ENCODE results near the gene PGBD5.
A peak's percentile ranks its signal among the peaks of the same experiment; 100 is the strongest.

PGBD5 gene

DNA sequence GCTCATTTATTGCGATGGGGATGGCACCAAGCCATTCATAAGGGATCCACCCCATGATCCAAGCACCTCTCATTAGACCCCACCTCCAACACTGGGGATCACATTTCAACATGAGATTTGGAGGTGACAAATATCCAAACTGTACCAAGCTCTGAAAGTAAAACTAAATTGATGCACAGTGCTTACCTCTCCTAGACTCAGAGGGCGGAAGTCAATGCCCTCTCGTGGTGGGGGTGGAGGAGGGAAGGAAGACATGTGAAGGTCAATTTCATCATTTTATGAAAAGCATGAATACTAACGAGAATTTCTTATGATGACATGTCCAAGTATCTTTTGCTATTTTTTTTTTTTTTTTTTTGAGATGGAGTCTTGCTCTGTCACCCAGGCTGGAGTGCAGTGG, 120.0 kb downstream of the PGBD5 start:
- 0 out of 2 replicates have a peak, but pooled peaks cover 2% of the 10 kb centered on the region for H3K27me3 ChIP-seq (ENCODE audit: low read depth, low read length)
- H3K4me3 ChIP-seq (ENCODE audit: low read length): no peak overlapping the region
- no peaks in the 10 kb centered on the region for H3K9me3 ChIP-seq (ENCODE audit: insufficient read depth, low read length)
- no peaks in the 10 kb centered on the region for H3K36me3 ChIP-seq (replicated peaks; ENCODE audit: low read depth, low read length)
- peaks cover 21% of the 10 kb centered on the region for H3K4me1 ChIP-seq (ENCODE audit: low read length)
- TF ChIP-seq, protein P1, sequence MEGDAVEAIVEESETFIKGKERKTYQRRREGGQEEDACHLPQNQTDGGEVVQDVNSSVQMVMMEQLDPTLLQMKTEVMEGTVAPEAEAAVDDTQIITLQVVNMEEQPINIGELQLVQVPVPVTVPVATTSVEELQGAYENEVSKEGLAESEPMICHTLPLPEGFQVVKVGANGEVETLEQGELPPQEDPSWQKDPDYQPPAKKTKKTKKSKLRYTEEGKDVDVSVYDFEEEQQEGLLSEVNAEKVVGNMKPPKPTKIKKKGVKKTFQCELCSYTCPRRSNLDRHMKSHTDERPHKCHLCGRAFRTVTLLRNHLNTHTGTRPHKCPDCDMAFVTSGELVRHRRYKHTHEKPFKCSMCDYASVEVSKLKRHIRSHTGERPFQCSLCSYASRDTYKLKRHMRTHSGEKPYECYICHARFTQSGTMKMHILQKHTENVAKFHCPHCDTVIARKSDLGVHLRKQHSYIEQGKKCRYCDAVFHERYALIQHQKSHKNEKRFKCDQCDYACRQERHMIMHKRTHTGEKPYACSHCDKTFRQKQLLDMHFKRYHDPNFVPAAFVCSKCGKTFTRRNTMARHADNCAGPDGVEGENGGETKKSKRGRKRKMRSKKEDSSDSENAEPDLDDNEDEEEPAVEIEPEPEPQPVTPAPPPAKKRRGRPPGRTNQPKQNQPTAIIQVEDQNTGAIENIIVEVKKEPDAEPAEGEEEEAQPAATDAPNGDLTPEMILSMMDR (IDR thresholded peaks at IDR 0.05; ENCODE audit: low read depth, low read length): peak; percentile 48
- TF ChIP-seq EZH2phosphoT487 (IDR thresholded peaks at IDR 0.05; ENCODE audit: low read depth): no peak
- peak overlapping the region; percentile 23 for H3K4me2 ChIP-seq (ENCODE audit: low read length)
- H3K27ac ChIP-seq (ENCODE audit: low read length): no peak overlapping the region
- no peak overlapping the region for H2AFZ ChIP-seq (ENCODE audit: low read depth, low read length)
- no peak overlapping the region for H3K9ac ChIP-seq (ENCODE audit: low read length)
- H3K79me2 ChIP-seq (ENCODE audit: low read length): no peaks in the 10 kb centered on the region
- no peaks in the 10 kb centered on the region for H4K20me1 ChIP-seq (ENCODE audit: insufficient read depth, low read length)

DNA sequence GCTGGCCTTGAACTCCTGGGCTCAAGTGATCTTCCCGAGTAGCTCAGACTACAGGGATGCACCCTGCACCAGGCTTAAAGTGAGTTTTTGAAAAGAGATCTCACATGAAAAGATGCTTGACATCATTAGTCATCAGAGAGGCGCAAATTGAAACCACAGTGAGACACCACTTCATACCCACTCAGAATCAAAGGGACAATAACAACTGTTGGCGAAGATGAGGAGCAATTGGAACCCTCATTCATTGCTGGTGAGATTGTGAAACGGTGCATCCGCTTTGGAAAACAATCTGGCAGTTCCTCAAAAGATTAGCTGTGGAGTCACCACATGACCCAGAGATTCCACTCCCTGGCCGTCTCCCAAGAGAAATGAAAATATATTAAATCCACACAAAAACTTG, 122.3 kb downstream of the PGBD5 start:
- Histone ChIP-seq H3K79me2 (ENCODE audit: low read length) (no peaks in the 10 kb centered on the region), H3K9me3 (ENCODE audit: insufficient read depth, low read length) (no peaks in the 10 kb centered on the region), H3K4me1 (ENCODE audit: low read length) (peaks cover 39% of the 10 kb centered on the region), H3K4me3 (ENCODE audit: low read length) (no peak overlapping the region), H2AFZ (ENCODE audit: low read depth, low read length) (no peak overlapping the region), H3K27me3 (ENCODE audit: low read depth, low read length) (no peaks in the 10 kb centered on the region), H3K36me3 (replicated peaks; ENCODE audit: low read depth, low read length) (no peaks in the 10 kb centered on the region), H3K4me2 (ENCODE audit: low read length) (no peak overlapping the region), H4K20me1 (ENCODE audit: insufficient read depth, low read length) (no peaks in the 10 kb centered on the region), H3K9ac (ENCODE audit: low read length) (no peak overlapping the region), H3K27ac (ENCODE audit: low read length) (no peak overlapping the region)
- TF ChIP-seq EZH2phosphoT487 (IDR thresholded peaks at IDR 0.05; ENCODE audit: low read depth): no peak
- TF ChIP-seq, protein P1 (IDR thresholded peaks at IDR 0.05; ENCODE audit: low read depth, low read length): no peak

DNA sequence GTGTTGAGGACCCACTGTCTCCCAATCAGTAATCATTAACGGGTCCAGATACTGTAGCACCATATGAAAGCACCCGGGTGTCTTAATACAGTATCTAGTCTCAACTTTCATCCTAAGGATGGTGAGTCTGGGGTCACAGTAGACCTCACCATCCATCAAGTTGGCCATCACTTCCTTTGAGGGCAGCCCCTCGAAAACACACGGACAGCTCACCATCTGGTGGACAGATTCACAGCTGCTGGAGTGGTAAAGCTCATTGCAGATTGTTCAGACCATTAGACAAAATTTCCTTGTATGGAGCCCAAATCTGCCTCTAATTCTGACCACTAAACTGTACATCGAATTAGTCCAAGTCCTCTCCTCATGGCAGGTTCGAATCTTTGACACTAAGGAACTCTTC, 123.1 kb downstream of the PGBD5 start:
- TF ChIP-seq EZH2phosphoT487 (IDR thresholded peaks at IDR 0.05; ENCODE audit: low read depth): no peak
- TF ChIP-seq, protein P1 (IDR thresholded peaks at IDR 0.05; ENCODE audit: low read depth, low read length): 0 out of 2 replicates have a peak, but pooled peaks have one; percentile 11
- Histone ChIP-seq H3K27ac (ENCODE audit: low read length) (no peak overlapping the region), H2AFZ (ENCODE audit: low read depth, low read length) (no peak overlapping the region), H3K4me1 (ENCODE audit: low read length) (peaks cover 39% of the 10 kb centered on the region), H3K79me2 (ENCODE audit: low read length) (no peaks in the 10 kb centered on the region), H3K9ac (ENCODE audit: low read length) (no peak overlapping the region), H3K4me3 (ENCODE audit: low read length) (no peak overlapping the region), H3K27me3 (ENCODE audit: low read depth, low read length) (no peaks in the 10 kb centered on the region), H3K9me3 (ENCODE audit: insufficient read depth, low read length) (no peaks in the 10 kb centered on the region), H4K20me1 (ENCODE audit: insufficient read depth, low read length) (no peaks in the 10 kb centered on the region), H3K4me2 (ENCODE audit: low read length) (no peak overlapping the region), H3K36me3 (replicated peaks; ENCODE audit: low read depth, low read length) (no peaks in the 10 kb centered on the region)

DNA sequence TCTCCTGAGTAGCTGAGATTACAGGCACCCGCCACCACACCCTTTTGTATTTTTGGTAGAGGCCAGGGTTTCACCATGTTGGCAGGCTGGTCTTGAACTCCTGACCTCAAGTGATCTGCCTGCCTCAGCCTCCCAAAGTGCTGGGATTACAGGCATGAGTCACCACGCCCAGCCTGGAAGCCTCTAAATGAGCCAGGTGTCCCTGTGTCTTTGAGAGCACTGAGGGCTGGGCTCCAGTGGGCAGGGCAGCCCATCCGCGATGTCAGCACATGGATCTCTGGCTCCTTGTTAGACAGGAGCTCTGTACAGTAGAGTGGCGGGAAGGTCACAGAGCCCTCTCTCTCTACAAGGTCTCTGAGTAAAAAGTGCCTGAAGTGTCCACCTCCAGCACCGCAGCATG, 124.3 kb downstream of the PGBD5 start:
- TF ChIP-seq, protein P1 (IDR thresholded peaks at IDR 0.05; ENCODE audit: low read depth, low read length): no peak
- no peak for TF ChIP-seq EZH2phosphoT487 (IDR thresholded peaks at IDR 0.05; ENCODE audit: low read depth)
- no peaks in the 10 kb centered on the region for H3K9me3 ChIP-seq (ENCODE audit: insufficient read depth, low read length)
- no peaks in the 10 kb centered on the region for H3K27me3 ChIP-seq (ENCODE audit: low read depth, low read length)
- H4K20me1 ChIP-seq (ENCODE audit: insufficient read depth, low read length): no peaks in the 10 kb centered on the region
- H3K36me3 ChIP-seq (replicated peaks; ENCODE audit: low read depth, low read length): no peaks in the 10 kb centered on the region
- H3K9ac ChIP-seq (ENCODE audit: low read length): no peak overlapping the region
- peaks cover 30% of the 10 kb centered on the region for H3K4me1 ChIP-seq (ENCODE audit: low read length)
- no peak overlapping the region for H3K4me3 ChIP-seq (ENCODE audit: low read length)
- no peak overlapping the region for H2AFZ ChIP-seq (ENCODE audit: low read depth, low read length)
- no peak overlapping the region for H3K4me2 ChIP-seq (ENCODE audit: low read length)
- H3K79me2 ChIP-seq (ENCODE audit: low read length): no peaks in the 10 kb centered on the region
- H3K27ac ChIP-seq (ENCODE audit: low read length): no peak overlapping the region
